Nephron (organoid): ENCODE data around the gene IGF2.

Experiments
- H3K27ac Mint-ChIP-seq, 3 experiments: 2 replicates each; pipeline ENCODE4 v1.8.0; 2020; ENCODE audit warnings: mixed read lengths in 3 of 3, mild to moderate bottlenecking in 2 of 3, moderate library complexity in 1 of 3
- H3K27me3 Mint-ChIP-seq: 2 replicates; pipeline ENCODE4 v1.8.0; 2021; ENCODE audit warnings: low read depth, mild to moderate bottlenecking, moderate library complexity, mixed read lengths
- H3K36me3 Mint-ChIP-seq: 2 replicates; pipeline ENCODE4 v1.8.0; 2020; ENCODE audit warnings: low read depth, mixed read lengths
- H3K4me1 Mint-ChIP-seq: 2 replicates; pipeline ENCODE4 v1.8.0; 2020; ENCODE audit warnings: mixed read lengths
- H3K4me3 Mint-ChIP-seq, 3 experiments: 2 replicates each; pipeline ENCODE4 v1.8.0; 2020; ENCODE audit warnings: mild to moderate bottlenecking in 3 of 3, mixed read lengths in 3 of 3, moderate library complexity in 2 of 3
- H3K9me3 Mint-ChIP-seq: 2 replicates; pipeline ENCODE4 v1.8.0; 2020; ENCODE audit warnings: mixed read lengths
- TF ChIP-seq, protein P1 (sequence below), 3 experiments: fragments of 200-600 bp; sonication (generic); IDR thresholded peaks; one replicate each; pipeline ENCODE4 v1.5.0; 2021; ENCODE audit warnings: antibody characterized with exemption in 3 of 3; ENCODE audit not compliant: unreplicated experiment in 3 of 3

IGF2 gene

DNA sequence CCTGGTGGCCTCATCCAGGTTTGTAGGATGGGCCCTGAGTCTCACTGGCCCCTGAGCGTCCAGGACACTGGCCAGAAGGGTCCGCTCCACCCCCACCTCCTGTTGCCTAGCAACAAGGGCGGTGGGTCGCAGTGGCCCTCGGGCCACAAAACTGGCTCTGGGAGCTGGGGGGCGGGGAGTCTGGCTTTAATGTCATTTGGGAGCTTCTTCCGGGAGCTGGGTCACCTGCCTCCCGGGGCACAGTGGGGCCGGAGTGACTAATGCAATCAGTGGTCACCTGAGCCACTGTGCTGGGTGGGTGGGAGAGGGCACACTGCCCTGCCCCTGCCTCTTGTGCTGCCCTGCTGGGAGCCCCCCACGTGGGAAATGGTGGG is 29.8 kb upstream of the IGF2 start:
- no peaks in the 10 kb centered on the region for H3K4me1 Mint-ChIP-seq
- TF ChIP-seq, protein P1, sequence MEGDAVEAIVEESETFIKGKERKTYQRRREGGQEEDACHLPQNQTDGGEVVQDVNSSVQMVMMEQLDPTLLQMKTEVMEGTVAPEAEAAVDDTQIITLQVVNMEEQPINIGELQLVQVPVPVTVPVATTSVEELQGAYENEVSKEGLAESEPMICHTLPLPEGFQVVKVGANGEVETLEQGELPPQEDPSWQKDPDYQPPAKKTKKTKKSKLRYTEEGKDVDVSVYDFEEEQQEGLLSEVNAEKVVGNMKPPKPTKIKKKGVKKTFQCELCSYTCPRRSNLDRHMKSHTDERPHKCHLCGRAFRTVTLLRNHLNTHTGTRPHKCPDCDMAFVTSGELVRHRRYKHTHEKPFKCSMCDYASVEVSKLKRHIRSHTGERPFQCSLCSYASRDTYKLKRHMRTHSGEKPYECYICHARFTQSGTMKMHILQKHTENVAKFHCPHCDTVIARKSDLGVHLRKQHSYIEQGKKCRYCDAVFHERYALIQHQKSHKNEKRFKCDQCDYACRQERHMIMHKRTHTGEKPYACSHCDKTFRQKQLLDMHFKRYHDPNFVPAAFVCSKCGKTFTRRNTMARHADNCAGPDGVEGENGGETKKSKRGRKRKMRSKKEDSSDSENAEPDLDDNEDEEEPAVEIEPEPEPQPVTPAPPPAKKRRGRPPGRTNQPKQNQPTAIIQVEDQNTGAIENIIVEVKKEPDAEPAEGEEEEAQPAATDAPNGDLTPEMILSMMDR (IDR thresholded peaks at IDR 0.05; ENCODE audit: unreplicated experiment in 3 of 3) = no peak
- no peaks in the 10 kb centered on the region for H3K36me3 Mint-ChIP-seq
- no peak overlapping the region for H3K27ac Mint-ChIP-seq
- H3K9me3 Mint-ChIP-seq = no peaks in the 10 kb centered on the region
- no peak overlapping the region for H3K4me3 Mint-ChIP-seq
- H3K27me3 Mint-ChIP-seq = peaks cover 4% of the 10 kb centered on the region

DNA sequence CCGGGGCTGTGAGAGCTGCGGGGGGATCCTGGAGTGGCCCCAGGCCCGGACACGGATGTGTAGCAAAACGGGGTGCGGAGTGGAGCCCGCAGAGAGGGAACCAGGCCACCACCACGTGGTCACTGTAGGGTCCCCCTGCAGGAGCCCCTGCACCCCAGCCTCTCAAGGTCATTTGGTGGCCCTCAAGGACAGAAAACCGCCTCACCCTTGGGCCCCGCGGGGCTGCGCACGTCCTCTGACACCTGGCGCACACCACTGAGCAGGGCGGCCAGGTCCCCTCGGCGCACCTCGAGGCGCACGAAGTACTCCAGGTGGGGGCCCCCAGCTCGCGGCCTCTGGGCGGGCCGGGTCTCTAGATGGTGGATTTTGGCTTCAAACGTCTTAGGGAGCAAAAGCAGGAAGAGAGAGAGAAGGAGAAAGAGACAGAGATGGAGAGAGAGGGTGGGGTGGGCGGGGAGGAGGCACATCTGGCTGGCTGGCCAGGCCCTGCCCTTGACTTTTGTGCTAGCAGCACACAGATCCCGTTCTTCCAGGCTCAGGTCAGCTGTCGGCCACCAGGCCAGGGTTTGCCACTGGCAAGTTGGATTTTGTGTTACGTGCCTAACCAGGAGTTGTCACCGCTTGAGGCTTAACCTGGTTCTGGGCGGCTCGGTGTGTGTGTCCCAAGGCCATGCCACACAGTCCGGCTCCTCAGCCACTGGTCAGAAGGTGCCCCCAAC is 29.3 kb upstream of the IGF2 start:
- Mint-ChIP-seq H3K9me3 (no peaks in the 10 kb centered on the region), H3K27me3 (peaks cover 4% of the 10 kb centered on the region), H3K27ac (no peak overlapping the region), H3K36me3 (no peaks in the 10 kb centered on the region), H3K4me3 (no peak overlapping the region), H3K4me1 (no peaks in the 10 kb centered on the region)
- TF ChIP-seq, protein P1 (IDR thresholded peaks at IDR 0.05; ENCODE audit: unreplicated experiment in 3 of 3) = no peak

DNA sequence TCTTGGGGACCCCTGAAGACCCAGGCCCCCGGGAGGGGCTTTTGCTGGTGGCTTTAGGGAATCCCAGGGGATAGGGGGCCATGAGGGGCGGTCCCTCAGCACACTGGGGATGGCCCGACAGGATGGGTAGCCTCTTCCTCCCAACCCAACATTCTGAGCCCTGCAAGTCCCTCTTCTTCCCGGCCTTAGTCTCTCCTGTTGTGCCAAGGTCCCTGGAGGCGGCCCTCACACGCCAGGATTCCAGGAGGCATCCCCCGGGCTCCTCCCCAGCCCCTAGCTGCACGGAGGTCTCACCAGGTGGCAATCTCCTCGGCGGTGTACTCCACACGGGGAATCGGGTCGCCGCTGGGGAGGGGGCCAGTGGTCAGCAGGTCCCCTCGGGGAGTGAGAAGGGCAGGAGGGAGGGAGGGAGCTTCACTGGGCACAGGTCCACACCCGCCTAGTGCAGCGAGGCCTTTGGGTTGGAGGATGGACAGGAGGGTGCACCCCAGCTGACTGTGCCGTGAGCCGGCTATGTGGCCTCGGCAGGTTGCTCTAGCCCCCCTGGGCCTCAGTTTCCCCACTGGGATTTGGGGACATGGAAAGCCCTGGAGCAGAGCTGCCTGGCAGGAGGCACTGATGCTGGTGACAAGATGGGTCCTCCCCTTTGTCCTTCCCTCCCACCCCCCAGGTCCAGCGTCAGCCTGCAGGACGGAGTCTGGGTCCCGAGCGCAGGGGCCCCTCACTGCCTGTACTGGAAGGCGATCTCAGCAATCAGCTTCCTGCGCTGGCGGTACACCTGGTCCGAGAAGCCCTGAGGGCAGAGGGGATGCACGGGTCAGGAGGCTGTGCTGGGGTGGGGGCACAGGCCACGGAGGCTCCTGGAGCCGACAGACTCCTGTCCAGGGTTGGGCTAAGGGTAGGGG is 28.2 kb upstream of the IGF2 start:
- TF ChIP-seq, protein P1 (IDR thresholded peaks at IDR 0.05; ENCODE audit: unreplicated experiment in 3 of 3) = no peak
- no peaks in the 10 kb centered on the region for H3K27me3 Mint-ChIP-seq
- H3K9me3 Mint-ChIP-seq = no peaks in the 10 kb centered on the region
- H3K36me3 Mint-ChIP-seq = no peaks in the 10 kb centered on the region
- no peaks in the 10 kb centered on the region for H3K4me1 Mint-ChIP-seq
- no peak overlapping the region for H3K4me3 Mint-ChIP-seq
- no peak overlapping the region for H3K27ac Mint-ChIP-seq

DNA sequence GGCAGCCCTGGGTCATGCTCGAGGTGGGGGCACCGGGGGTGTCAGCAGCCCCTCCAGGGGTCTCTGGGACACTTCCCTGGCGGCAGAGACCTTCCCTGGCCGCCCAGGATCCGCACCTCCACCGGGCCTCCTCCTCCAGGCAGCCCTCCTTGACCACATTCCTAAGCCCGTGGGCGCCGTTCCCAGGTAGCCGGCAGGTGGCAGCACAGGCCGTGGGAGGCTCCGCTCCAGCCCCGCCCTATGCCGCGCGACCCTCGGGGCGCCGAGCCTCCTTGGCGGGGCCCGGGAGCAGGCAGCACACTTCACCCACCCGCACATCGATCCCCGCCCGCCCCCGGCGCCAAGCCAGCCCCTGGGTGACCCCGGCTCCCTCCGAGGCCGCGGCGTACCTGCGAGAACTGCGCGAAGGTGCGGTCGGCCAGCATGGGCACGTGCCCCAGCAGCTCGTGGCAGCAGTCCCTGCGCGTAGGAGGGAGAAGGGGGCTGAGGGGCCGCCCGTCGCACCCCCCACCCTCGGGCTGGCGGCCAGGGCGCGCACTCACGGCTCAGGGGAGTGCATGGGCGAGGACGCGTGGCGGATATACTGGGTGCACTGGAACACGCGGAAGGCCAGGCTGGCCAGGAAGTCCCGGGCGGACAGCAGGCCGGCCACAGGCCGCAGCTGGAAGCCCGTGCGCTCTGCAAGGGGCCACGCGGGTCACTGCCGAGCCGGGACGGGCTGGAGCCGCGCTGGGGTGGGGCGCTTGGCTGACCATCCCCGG is 27.1 kb upstream of the IGF2 start:
- H3K27ac Mint-ChIP-seq = no peak overlapping the region
- no peaks in the 10 kb centered on the region for H3K36me3 Mint-ChIP-seq
- H3K9me3 Mint-ChIP-seq = no peaks in the 10 kb centered on the region
- no peak overlapping the region for H3K4me3 Mint-ChIP-seq
- no peaks in the 10 kb centered on the region for H3K4me1 Mint-ChIP-seq
- TF ChIP-seq, protein P1 (IDR thresholded peaks at IDR 0.05; ENCODE audit: unreplicated experiment in 3 of 3) = peak; percentile 62 to 70 (median 65)
- H3K27me3 Mint-ChIP-seq = no peaks in the 10 kb centered on the region

DNA sequence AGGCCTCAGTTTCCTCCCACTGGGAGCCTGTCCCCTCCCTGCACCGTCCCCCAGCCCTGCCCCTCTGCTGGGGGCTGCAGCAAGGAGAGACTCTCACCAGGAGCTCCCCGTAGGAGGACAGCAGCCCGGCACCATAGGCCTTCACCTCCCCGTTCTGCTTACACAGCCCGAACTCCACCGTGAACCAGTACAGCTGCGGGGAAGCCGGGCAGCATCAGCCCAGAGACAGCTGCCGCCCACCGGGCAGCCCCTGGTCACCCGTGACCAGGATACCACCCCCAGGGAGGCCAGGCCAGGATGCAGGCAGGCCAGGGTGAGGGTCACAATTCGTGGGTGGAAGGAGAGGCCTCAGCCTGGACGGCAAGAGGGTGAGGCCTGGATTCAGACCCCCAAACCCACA is 26.4 kb upstream of the IGF2 start:
- Mint-ChIP-seq H3K27me3 (no peaks in the 10 kb centered on the region), H3K4me3 (no peak overlapping the region), H3K9me3 (no peaks in the 10 kb centered on the region), H3K27ac (no peak overlapping the region), H3K36me3 (no peaks in the 10 kb centered on the region), H3K4me1 (no peaks in the 10 kb centered on the region)
- TF ChIP-seq, protein P1 (IDR thresholded peaks at IDR 0.05; ENCODE audit: unreplicated experiment in 3 of 3) = no peak
